Activated CD4-positive, alpha-beta T cell treated with anti-CD3 and anti-CD28 coated beads, Interleukin-2, amount 10 ng/mL, durations not matched to agents 24 days and 14 days (primary cell): ENCODE results near the gene ZNF273. TPM values are rescaled to one million over a fixed set of nuclear protein-coding genes. Genes with fewer than 3 reads are reported as not detected.

Source experiments
- DNase-seq: peaks from one replicate; pipeline ENCODE4 v3.0.0; 2022
- H3K27ac Mint-ChIP-seq: one replicate; pipeline ENCODE4 v1.8.0; 2022; ENCODE audit warnings: mild to moderate bottlenecking, mixed read lengths
- H3K27me3 Mint-ChIP-seq: one replicate; pipeline ENCODE4 v1.8.0; 2022; ENCODE audit warnings: mixed read lengths
- H3K36me3 Mint-ChIP-seq: one replicate; pipeline ENCODE4 v1.8.0; 2022; ENCODE audit warnings: low read depth, mild to moderate bottlenecking, mixed read lengths
- H3K4me1 Mint-ChIP-seq: one replicate; pipeline ENCODE4 v1.8.0; 2021; ENCODE audit warnings: mixed read lengths
- H3K4me3 Mint-ChIP-seq: one replicate; pipeline ENCODE4 v1.8.0; 2022; ENCODE audit warnings: mild to moderate bottlenecking, moderate library complexity, mixed read lengths
- H3K9me3 Mint-ChIP-seq: one replicate; pipeline ENCODE4 v1.8.0; 2021; ENCODE audit warnings: mixed read lengths
- intact Hi-C: fragments of 100-400 bp; cut with micrococcal nuclease; formaldehyde crosslinking; loops from one replicate; pipeline ENCODE4 v1.15.1; 2023
- total RNA-seq: library from RNA; stranded (reverse); gene quantifications from 2 replicates; pipeline ENCODE4 v1.2.3, GENCODE V29; 2022

The ZNF273 gene
- total RNA-seq, 1 donor from 2014 or later = 9.4 TPM

- no peaks in the 10 kb centered on the region for H3K4me1 Mint-ChIP-seq
- no peak overlapping the region for H3K27ac Mint-ChIP-seq
- intact Hi-C loops = no loop called here
- H3K4me3 Mint-ChIP-seq = no peak overlapping the region
- no peaks in the 10 kb centered on the region for H3K36me3 Mint-ChIP-seq
- DNase-seq = no peak
- H3K27me3 Mint-ChIP-seq = no peaks in the 10 kb centered on the region
- peaks cover 20% of the 10 kb centered on the region for H3K9me3 Mint-ChIP-seq
Observed at GRCh38 chr7:64965594-64965993, 62.5 kb downstream of the ZNF273 start.

DNA sequence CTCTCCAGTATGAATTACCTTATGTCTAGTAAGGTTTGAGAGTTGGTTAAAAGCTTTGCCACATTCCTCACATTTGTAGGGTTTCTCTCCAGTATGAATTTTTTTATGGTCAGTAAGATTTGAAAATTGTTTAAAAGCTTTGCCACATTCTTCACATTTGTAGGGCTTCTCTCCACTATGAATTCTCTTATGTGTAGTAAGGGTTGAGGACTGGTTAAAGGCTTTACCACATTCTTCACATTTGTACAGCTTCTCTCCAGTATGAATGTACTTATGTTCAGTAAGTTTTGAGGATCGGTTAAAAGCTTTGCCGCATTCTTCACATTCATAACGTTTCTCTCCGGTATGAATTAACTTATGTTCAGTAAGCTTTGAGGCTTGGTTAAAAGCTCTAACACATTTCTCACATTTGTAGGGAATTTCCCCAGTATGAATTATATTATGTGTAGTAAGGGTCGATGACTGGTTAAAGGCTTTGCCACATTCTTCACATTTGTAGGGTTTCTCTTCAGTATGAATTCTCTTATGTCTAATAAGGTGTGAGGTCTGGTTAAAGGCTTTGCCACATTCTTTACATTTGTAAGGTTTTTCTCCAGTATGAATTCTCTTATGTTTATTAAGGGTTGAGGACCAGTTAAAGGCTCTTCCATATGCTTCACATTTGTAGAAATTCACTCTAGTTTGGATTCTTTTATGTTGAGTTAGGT is 75.6 kb downstream of the ZNF273 start:
- Mint-ChIP-seq H3K27ac (no peak overlapping the region), H3K4me3 (no peak overlapping the region), H3K9me3 (peaks cover 31% of the 10 kb centered on the region), H3K36me3 (peaks cover 25% of the 10 kb centered on the region), H3K4me1 (no peaks in the 10 kb centered on the region), H3K27me3 (no peaks in the 10 kb centered on the region)
- DNase-seq = no peak
- intact Hi-C loops = no loop called here

Other genes starting within 250 kb of the ZNF273 start
- 13.0 and 13.3 TPM in 2 replicates for gene ZNF107, start 237.1 kb upstream of the ZNF273 start, total RNA-seq
- 8.6 and 9.2 TPM in 2 replicates for gene ZNF138, start 108.8 kb upstream of the ZNF273 start, total RNA-seq
- 2.4 and 3.6 TPM in 2 replicates for gene ZNF117, start 87.8 kb downstream of the ZNF273 start, total RNA-seq
- gene ERV3-1, start 103.4 kb downstream of the ZNF273 start, total RNA-seq = 7.4 and 9.5 TPM in 2 replicates